ENCODE measurements around the gene GNAL. TPM values are rescaled to one million over a fixed set of nuclear protein-coding genes. Genes with fewer than 3 reads are reported as not detected.
A peak's percentile ranks its signal among the peaks of the same experiment; 100 is the strongest.

The GNAL gene
- total RNA-seq, 1 experiment from 2014 or later = 4.6 TPM

GRCh38 chr18:11871501-11871900, 182.4 kb downstream of the GNAL start:
- Histone ChIP-seq H3K9ac (ENCODE audit: low read length) (no peak overlapping the region), H3K36me3 (ENCODE audit: control insufficient read depth in 1 of 2, insufficient read depth in 2 of 2, low read length in 2 of 2) (no peaks in the 10 kb centered on the region), H3K9me2 (ENCODE audit: insufficient read depth) (no peaks in the 10 kb centered on the region), H4K20me1 (ENCODE audit: insufficient read depth) (no peaks in the 10 kb centered on the region), H2AFZ (ENCODE audit: low read depth, low read length, poor library complexity, severe bottlenecking) (no peak overlapping the region), H3K4me3 (replicated peaks in 1 of 2; ENCODE audit: low read depth in 1 of 2, low read length in 2 of 2) (no peak overlapping the region), H3K4me1 (ENCODE audit: control insufficient read depth in 1 of 2, insufficient read depth in 2 of 2, low read length in 2 of 2) (peaks cover 0 to 4% of the 10 kb centered on the region in 2 experiments; a peak in 1 of 4 replicates), H3K27me3 (ENCODE audit: insufficient read depth, low read length) (no peaks in the 10 kb centered on the region), H3K9me3 (ENCODE audit: control insufficient read depth in 1 of 2, insufficient read depth in 1 of 2, low read depth in 1 of 2, low read length in 2 of 2) (peaks cover 0 to 3% of the 10 kb centered on the region in 2 experiments; a peak in 1 of 4 replicates), H3K4me2 (ENCODE audit: low read length) (0 out of 2 replicates have a peak overlapping the region, but pooled peaks have one; percentile 26), H3K79me2 (ENCODE audit: insufficient read depth, low read length) (no peaks in the 10 kb centered on the region), H3K27ac (ENCODE audit: low read depth, low read length) (no peak overlapping the region)
- RAD21 ChIA-PET (ENCODE audit: low non-redundant PET in 1 of 2, low total read pairs in 2 of 2, uncharacterized antibody in 2 of 2, unreplicated experiment in 2 of 2) = interaction anchor here in 1 of 2 experiments (1.0 kb wide), 1 partner anchor 138 kb away, joined by 3 read pairs; no protein-coding TSS in a partner anchor
- ATAC-seq = no peak
- no TSS peak for BruUV-seq (replicated peaks)
- TF ChIP-seq TCF7L2 (IDR thresholded peaks at IDR 0.05; ENCODE audit: borderline replicate concordance, extremely low read depth, insufficient read depth, insufficient read length) (peak; percentile 42), SIN3A (IDR thresholded peaks at IDR 0.05; ENCODE audit: low read depth) (no peak)
- intact Hi-C loops (cut with micrococcal nuclease) = no loop called here
- CTCF ChIA-PET = interaction anchor here (1.2 to 1.4 kb wide), 3 partner anchors 124 to 216 kb away, joined by 3 to 11 read pairs (median 4); no protein-coding TSS in a partner anchor
- no peak for DNase-seq (ENCODE audit: low read depth, low spot score)
- POLR2A ChIA-PET = interaction anchor here (0.9 kb wide), 1 partner anchor 16 kb away, joined by 3 read pairs; no protein-coding TSS in a partner anchor

DNA sequence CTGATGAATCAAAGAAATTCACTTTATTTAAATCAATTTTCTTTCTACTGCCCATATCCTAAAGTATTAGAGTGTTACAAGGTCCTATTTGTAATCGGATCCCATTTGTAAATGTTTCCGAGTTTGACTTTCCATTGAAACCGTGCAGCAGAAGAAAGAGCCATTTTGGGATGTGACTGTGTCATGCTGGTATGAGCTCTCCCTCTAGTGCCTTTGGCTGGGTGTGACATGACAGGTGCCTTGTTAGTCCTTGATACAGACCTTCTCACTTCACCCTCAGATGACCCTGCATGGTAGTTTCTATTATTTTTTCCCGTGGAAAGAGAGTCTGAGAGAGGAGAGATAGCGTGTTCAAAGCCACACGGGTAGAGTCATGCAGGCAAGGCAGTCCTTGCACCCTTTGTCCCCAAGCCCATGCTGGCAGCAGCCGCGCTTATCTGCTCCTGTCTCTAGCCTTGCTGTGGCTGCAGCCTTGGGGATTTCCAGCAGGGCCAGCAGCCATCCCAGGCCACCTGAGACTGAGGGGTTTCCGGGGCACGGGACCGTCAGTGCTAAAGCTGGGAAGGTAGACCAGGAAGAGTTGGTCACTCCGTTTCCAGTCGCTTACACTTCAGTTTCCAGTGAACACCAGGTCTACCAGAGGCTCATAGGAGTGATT, 183.5 kb downstream of the GNAL start:
- no peaks in the 10 kb centered on the region for H3K79me2 ChIP-seq (ENCODE audit: insufficient read depth, low read length)
- CTCF ChIA-PET = interaction anchor here (1.0 to 2.0 kb wide), 4 partner anchors 12 to 218 kb away, joined by 3 to 5 read pairs (median 4); no protein-coding TSS in a partner anchor
- no peak overlapping the region for H2AFZ ChIP-seq (ENCODE audit: low read depth, low read length, poor library complexity, severe bottlenecking)
- H3K4me1 ChIP-seq (ENCODE audit: control insufficient read depth in 1 of 2, insufficient read depth in 2 of 2, low read length in 2 of 2) = peaks cover 0 to 4% of the 10 kb centered on the region in 2 experiments; a peak in 1 of 4 replicates
- H3K36me3 ChIP-seq (ENCODE audit: control insufficient read depth in 1 of 2, insufficient read depth in 2 of 2, low read length in 2 of 2) = no peaks in the 10 kb centered on the region
- BruUV-seq (replicated peaks) = no TSS peak
- intact Hi-C loops (cut with micrococcal nuclease) = loop anchor here (1.0 kb wide), 2 partner anchors 139 to 217 kb away; no protein-coding TSS in a partner anchor
- no peak overlapping the region for H3K27ac ChIP-seq (ENCODE audit: low read depth, low read length)
- no peaks in the 10 kb centered on the region for H3K27me3 ChIP-seq (ENCODE audit: insufficient read depth, low read length)
- no peaks in the 10 kb centered on the region for H4K20me1 ChIP-seq (ENCODE audit: insufficient read depth)
- peaks cover 0 to 3% of the 10 kb centered on the region in 2 experiments; a peak in 1 of 4 replicates for H3K9me3 ChIP-seq (ENCODE audit: control insufficient read depth in 1 of 2, insufficient read depth in 1 of 2, low read depth in 1 of 2, low read length in 2 of 2)
- no peaks in the 10 kb centered on the region for H3K9me2 ChIP-seq (ENCODE audit: insufficient read depth)
- no peak overlapping the region for H3K9ac ChIP-seq (ENCODE audit: low read length)
- ATAC-seq = peak; percentile 94
- no peak overlapping the region for H3K4me2 ChIP-seq (ENCODE audit: low read length)
- POLR2A ChIA-PET = no interaction called here
- no peak overlapping the region for H3K4me3 ChIP-seq (replicated peaks in 1 of 2; ENCODE audit: low read depth in 1 of 2, low read length in 2 of 2)
- no peak for TF ChIP-seq POLR2AphosphoS5 (IDR thresholded peaks at IDR 0.05; ENCODE audit: low read depth, low read length)
- TF ChIP-seq, protein P1, sequence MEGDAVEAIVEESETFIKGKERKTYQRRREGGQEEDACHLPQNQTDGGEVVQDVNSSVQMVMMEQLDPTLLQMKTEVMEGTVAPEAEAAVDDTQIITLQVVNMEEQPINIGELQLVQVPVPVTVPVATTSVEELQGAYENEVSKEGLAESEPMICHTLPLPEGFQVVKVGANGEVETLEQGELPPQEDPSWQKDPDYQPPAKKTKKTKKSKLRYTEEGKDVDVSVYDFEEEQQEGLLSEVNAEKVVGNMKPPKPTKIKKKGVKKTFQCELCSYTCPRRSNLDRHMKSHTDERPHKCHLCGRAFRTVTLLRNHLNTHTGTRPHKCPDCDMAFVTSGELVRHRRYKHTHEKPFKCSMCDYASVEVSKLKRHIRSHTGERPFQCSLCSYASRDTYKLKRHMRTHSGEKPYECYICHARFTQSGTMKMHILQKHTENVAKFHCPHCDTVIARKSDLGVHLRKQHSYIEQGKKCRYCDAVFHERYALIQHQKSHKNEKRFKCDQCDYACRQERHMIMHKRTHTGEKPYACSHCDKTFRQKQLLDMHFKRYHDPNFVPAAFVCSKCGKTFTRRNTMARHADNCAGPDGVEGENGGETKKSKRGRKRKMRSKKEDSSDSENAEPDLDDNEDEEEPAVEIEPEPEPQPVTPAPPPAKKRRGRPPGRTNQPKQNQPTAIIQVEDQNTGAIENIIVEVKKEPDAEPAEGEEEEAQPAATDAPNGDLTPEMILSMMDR (IDR thresholded peaks at IDR 0.05 in 2 of 3, conservative IDR thresholded peaks at IDR 0.05 in 1 of 3; ENCODE audit: borderline replicate concordance in 1 of 3, insufficient read depth in 1 of 3, low read depth in 2 of 3, low read length in 2 of 3) = peak; percentile 58 to 69 (median 62)
- TF ChIP-seq RAD21 (IDR thresholded peaks at IDR 0.05; ENCODE audit: low read depth) = peak; percentile 88
- RAD21 ChIA-PET (ENCODE audit: low non-redundant PET in 1 of 2, low total read pairs in 2 of 2, uncharacterized antibody in 2 of 2, unreplicated experiment in 2 of 2) = no interaction called here
- DNase-seq (ENCODE audit: low read depth, low spot score) = peak; percentile 36

Measured in HCT116 (cell line).